ENCODE data around the gene HELLS.

DNA sequence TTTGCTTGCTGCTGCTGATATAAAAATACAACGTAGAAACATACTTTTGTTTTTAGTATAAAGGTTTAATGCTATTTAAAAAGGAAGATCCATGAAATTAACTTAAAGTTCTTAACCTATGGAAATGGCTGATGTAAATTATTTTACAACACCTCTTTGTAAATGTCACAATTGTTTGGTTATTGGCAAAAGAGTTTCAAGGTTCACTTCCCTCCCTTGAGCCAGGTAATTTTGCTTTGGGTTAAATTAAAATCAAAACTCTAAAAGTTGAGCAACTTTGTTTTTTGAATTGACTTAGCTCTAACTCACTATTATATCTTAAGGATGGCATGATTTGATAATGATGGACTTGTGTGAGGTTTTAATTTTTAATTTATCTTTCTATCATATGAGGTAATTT is 98.8 kb downstream of the HELLS start:
- TF ChIP-seq CTCF (IDR thresholded peaks at IDR 0.05) (no peak), EZH2 (IDR thresholded peaks at IDR 0.05) (no peak), EZH2phosphoT487 (IDR thresholded peaks at IDR 0.05) (no peak)

Data from neural progenitor cell (in vitro differentiated cells).